HEK293 (cell line): ENCODE results near the gene RFNG.
A peak's percentile ranks its signal among the peaks of the same experiment; 100 is the strongest.

Experiments used
- AEBP2 ChIP-seq: fragments of 450-650 bp; formaldehyde crosslinking; IDR thresholded peaks from 2 replicates; pipeline ENCODE4 v1.5.1; 2016; ENCODE audit warnings: missing biosample characterization, missing genetic modification characterization, borderline replicate concordance
- CTCF ChIP-seq: fragments of 450-650 bp; formaldehyde crosslinking; IDR thresholded peaks from 2 replicates; pipeline ENCODE4 v1.5.1; 2016; ENCODE audit warnings: missing biosample characterization, missing genetic modification characterization
- EGR2 ChIP-seq: fragments of 450-650 bp; formaldehyde crosslinking; IDR thresholded peaks from 2 replicates; pipeline ENCODE4 v1.5.1; 2016; ENCODE audit warnings: low read depth, missing biosample characterization, missing genetic modification characterization
- HIC1 ChIP-seq: fragments of 450-650 bp; formaldehyde crosslinking; IDR thresholded peaks from 2 replicates; pipeline ENCODE4 v1.5.1; 2016; ENCODE audit warnings: missing biosample characterization, missing genetic modification characterization
- HOXD13 ChIP-seq: sonication (generic); formaldehyde crosslinking; IDR thresholded peaks from 2 replicates; pipeline ENCODE4 v1.8.0; 2022; ENCODE audit warnings: missing genetic modification reagents, borderline replicate concordance
- KLF7 ChIP-seq: fragments of 450-650 bp; formaldehyde crosslinking; IDR thresholded peaks from 2 replicates; pipeline ENCODE4 v1.5.1; 2016; ENCODE audit warnings: missing biosample characterization, missing genetic modification characterization, borderline replicate concordance
- ZBTB26 ChIP-seq: fragments of 450-650 bp; formaldehyde crosslinking; optimal IDR thresholded peaks from 2 replicates; pipeline ENCODE3; 2016; ENCODE audit warnings: missing biosample characterization, mild to moderate bottlenecking, missing genetic modification characterization
- ZBTB7A ChIP-seq: fragments of 450-650 bp; formaldehyde crosslinking; IDR thresholded peaks from 2 replicates; pipeline ENCODE4 v1.5.1; 2016; ENCODE audit warnings: low read depth, missing biosample characterization, missing genetic modification characterization
- ZBTB8A ChIP-seq: fragments of 450-650 bp; formaldehyde crosslinking; IDR thresholded peaks from 2 replicates; pipeline ENCODE4 v1.5.1; 2016; ENCODE audit warnings: missing biosample characterization, missing genetic modification characterization
- ZEB2 ChIP-seq: fragments of 450-650 bp; formaldehyde crosslinking; IDR thresholded peaks from 2 replicates; pipeline ENCODE4 v1.5.1; 2016; ENCODE audit warnings: missing biosample characterization, missing genetic modification characterization
- ZFP41 ChIP-seq: fragments of 450-650 bp; formaldehyde crosslinking; IDR thresholded peaks from 2 replicates; pipeline ENCODE4 v1.5.1; 2016; ENCODE audit warnings: missing biosample characterization, missing genetic modification characterization, borderline replicate concordance
- ZNF174 ChIP-seq: fragments of 450-650 bp; formaldehyde crosslinking; IDR thresholded peaks from 2 replicates; pipeline ENCODE4 v1.5.0; 2017; ENCODE audit warnings: missing biosample characterization, mild to moderate bottlenecking, missing genetic modification characterization
- ZNF211 ChIP-seq: fragments of 450-650 bp; formaldehyde crosslinking; IDR thresholded peaks from 2 replicates; pipeline ENCODE4 v1.5.1; 2016; ENCODE audit warnings: low read depth, missing biosample characterization, missing genetic modification characterization
- ZNF239 ChIP-seq: fragments of 450-650 bp; formaldehyde crosslinking; IDR thresholded peaks from 2 replicates; pipeline ENCODE4 v1.5.1; 2016; ENCODE audit warnings: missing biosample characterization, missing genetic modification characterization
- ZNF26 ChIP-seq: fragments of 450-650 bp; formaldehyde crosslinking; IDR thresholded peaks from 2 replicates; pipeline ENCODE4 v1.5.1; 2016; ENCODE audit warnings: missing biosample characterization, missing genetic modification characterization
- ZNF341 ChIP-seq: fragments of 450-650 bp; formaldehyde crosslinking; IDR thresholded peaks from 2 replicates; pipeline ENCODE4; 2016; ENCODE audit warnings: low read depth, missing biosample characterization, missing genetic modification characterization
- ZNF350 ChIP-seq: fragments of 450-650 bp; formaldehyde crosslinking; IDR thresholded peaks from 2 replicates; pipeline ENCODE4 v1.5.0; 2017; ENCODE audit warnings: missing biosample characterization, mild to moderate bottlenecking, missing genetic modification characterization
- ZNF514 ChIP-seq: fragments of 450-650 bp; formaldehyde crosslinking; IDR thresholded peaks from 2 replicates; pipeline ENCODE4 v1.5.1; 2016; ENCODE audit warnings: missing biosample characterization, missing genetic modification characterization
- ZNF518A ChIP-seq: fragments of 450-650 bp; formaldehyde crosslinking; conservative IDR thresholded peaks from 2 replicates; pipeline ENCODE4 v1.5.1; 2016; ENCODE audit warnings: low read depth, missing biosample characterization, missing genetic modification characterization
- ZNF548 ChIP-seq: fragments of 450-650 bp; formaldehyde crosslinking; IDR thresholded peaks from 2 replicates; pipeline ENCODE4 v1.5.1; 2016; ENCODE audit warnings: missing biosample characterization, missing genetic modification characterization
- ZNF626 ChIP-seq: fragments of 450-650 bp; sonication (Bioruptor Pico); formaldehyde crosslinking; IDR thresholded peaks from 2 replicates; pipeline ENCODE4 v1.5.1; 2018; ENCODE audit warnings: missing biosample characterization, missing genetic modification characterization, inconsistent platforms
- ZSCAN23 ChIP-seq: fragments of 450-650 bp; formaldehyde crosslinking; IDR thresholded peaks from 2 replicates; pipeline ENCODE4 v1.5.1; 2016; ENCODE audit warnings: missing biosample characterization, missing genetic modification characterization

RFNG gene

GRCh38 chr17:82065638-82066303 is 14.2 kb upstream of the RFNG start, which contains the start of gene DUS1L (continued):
- TF ChIP-seq ZNF26 (tag by site-specific recombination) (no peak), ZFP41 (tag by site-specific recombination) (peak; percentile 68; the same call in 1 of the 2 replicates), KLF7 (tag by site-specific recombination) (peak; percentile 42; the same call in 1 of the 2 replicates), ZEB2 (peak; percentile 76), HIC1 (tag by site-specific recombination) (peak; percentile 54; the same call in 1 of the 2 replicates), ZNF626 (tag by site-specific recombination) (no peak), ZNF211 (tag by site-specific recombination) (no peak), EGR2 (tag by site-specific recombination) (peak; percentile 63; the same call in 1 of the 2 replicates), ZBTB7A (tag by site-specific recombination) (peak; percentile 97), ZSCAN23 (tag by site-specific recombination) (0 out of 2 replicates have a peak, but pooled peaks have one; percentile 42), CTCF (tag by site-specific recombination) (peak; percentile 27; the same call in 1 of the 2 replicates), ZNF174 (tag by site-specific recombination) (no peak), ZBTB8A (tag by site-specific recombination) (peak; percentile 53; the same call in 1 of the 2 replicates), ZNF518A (tag by site-specific recombination) (peak; percentile 76), ZNF514 (tag by site-specific recombination) (no peak), HOXD13 (CRISPR knock-in tag) (no peak), ZNF548 (no peak), ZBTB26 (tag by site-specific recombination) (peak; percentile 75), ZNF239 (tag by site-specific recombination) (no peak), AEBP2 (tag by site-specific recombination) (no peak), ZNF341 (no peak), ZNF350 (tag by site-specific recombination) (no peak)
- TF ChIP-seq, all 188 proteins: peak for 90
